Vagina (tissue), 2 donors: ENCODE measurements around the gene GOLGA5. TPM values are rescaled to one million over a fixed set of nuclear protein-coding genes. Genes with fewer than 3 reads are reported as not detected.

ENCODE experiments used
- DNase-seq, 2 donors: peaks; one replicate each; pipeline ENCODE4 v3.0.0-alpha.2; 2017; ENCODE audit errors: extremely low spot score in 2 of 2
- H3K27ac ChIP-seq: fragments of 200-600 bp; sonication (generic); one replicate; pipeline ENCODE4 v1.5.1; 2019
- H3K27me3 ChIP-seq: fragments of 200-600 bp; sonication (generic); one replicate; pipeline ENCODE4 v1.5.1; 2019
- H3K36me3 ChIP-seq, 2 donors: fragments of 200-600 bp; sonication (generic); one replicate each; pipeline ENCODE4 v1.5.1; 2017 to 2019
- H3K4me1 ChIP-seq: fragments of 200-600 bp; sonication (generic); one replicate; pipeline ENCODE4 v1.5.1; 2019
- H3K4me3 ChIP-seq, 2 donors: fragments of 200-600 bp; sonication (generic); 1 replicate in 1 of 2; 2 replicates in 1 of 2; pipeline ENCODE4 v1.5.1; 2016 to 2019
- H3K9me3 ChIP-seq: fragments of 200-600 bp; sonication (generic); one replicate; pipeline ENCODE4 v1.5.1; 2019
- CTCF ChIP-seq, 3 experiments: fragments of 450-650 bp in 2 of 3; fragments of 200-600 bp in 1 of 3; sonication (generic) in 1 of 3; IDR thresholded peaks; one replicate each; pipeline ENCODE4 v1.5.1; 2017 to 2019; ENCODE audit warnings: antibody characterized with exemption in 3 of 3, mild to moderate bottlenecking in 2 of 3, moderate library complexity in 2 of 3
- POLR2A ChIP-seq, 2 donors: fragments of 450-650 bp; IDR thresholded peaks; one replicate each; pipeline ENCODE4 v1.6.1; 2017; ENCODE audit warnings: antibody characterized with exemption in 2 of 2, mild to moderate bottlenecking in 2 of 2, moderate library complexity in 2 of 2
- POLR2AphosphoS5 ChIP-seq, 2 donors: sonication (generic); formaldehyde crosslinking; IDR thresholded peaks; one replicate each; pipeline ENCODE4 v1.9.0; 2017; ENCODE audit warnings: antibody characterized with exemption in 2 of 2, mild to moderate bottlenecking in 2 of 2, low read depth in 1 of 2; ENCODE audit not compliant: insufficient read depth in 1 of 2
- intact Hi-C: fragments of 100-400 bp; cut with DNase I; formaldehyde crosslinking; loops from one replicate; pipeline ENCODE4 v1.15.1; 2023
- total RNA-seq: library from RNA; depleted of rRNA; stranded (reverse); fragments of >200 nt; gene quantifications from one replicate; pipeline ENCODE4 v1.2.3, GENCODE V29; 2016

The GOLGA5 gene
- total RNA-seq, 1 donor from 2014 or later, result 30.0 TPM

- intact Hi-C loops, result no loop called here
- no peak for TF ChIP-seq CTCF (IDR thresholded peaks at IDR 0.05)
- TF ChIP-seq POLR2AphosphoS5 (IDR thresholded peaks at IDR 0.05; ENCODE audit: insufficient read depth in 1 of 2, low read depth in 1 of 2), result no peak
- TF ChIP-seq POLR2A (IDR thresholded peaks at IDR 0.05), result no peak
- no peaks in the 10 kb centered on the region for H3K4me1 ChIP-seq
- no peaks in the 10 kb centered on the region for H3K9me3 ChIP-seq
- no peak for DNase-seq
- H3K4me3 ChIP-seq, result no peak overlapping the region
- H3K27ac ChIP-seq, result no peak overlapping the region
- peaks cover 0 to 82% of the 10 kb centered on the region in 2 donors for H3K36me3 ChIP-seq
- H3K27me3 ChIP-seq, result no peaks in the 10 kb centered on the region
Observed at GRCh38 chr14:92832137-92832700, 38.1 kb downstream of the GOLGA5 start.

GRCh38 chr14:92841930-92842329 is 47.8 kb downstream of the GOLGA5 start:
- no peak overlapping the region for H3K4me3 ChIP-seq
- H3K27me3 ChIP-seq, result no peaks in the 10 kb centered on the region
- intact Hi-C loops, result no loop called here
- no peak for DNase-seq
- TF ChIP-seq POLR2AphosphoS5 (IDR thresholded peaks at IDR 0.05; ENCODE audit: insufficient read depth in 1 of 2, low read depth in 1 of 2), result no peak
- no peak overlapping the region for H3K27ac ChIP-seq
- no peaks in the 10 kb centered on the region for H3K9me3 ChIP-seq
- peaks cover 0 to 41% of the 10 kb centered on the region in 2 donors for H3K36me3 ChIP-seq
- H3K4me1 ChIP-seq, result no peaks in the 10 kb centered on the region

- Histone ChIP-seq H3K27me3 (no peaks in the 10 kb centered on the region), H3K27ac (no peak overlapping the region), H3K4me3 (no peak overlapping the region), H3K36me3 (peaks cover 0 to 22% of the 10 kb centered on the region in 2 donors), H3K9me3 (no peaks in the 10 kb centered on the region), H3K4me1 (no peaks in the 10 kb centered on the region)
- no peak for DNase-seq
- intact Hi-C loops, result no loop called here
- no peak for TF ChIP-seq POLR2A (IDR thresholded peaks at IDR 0.05)
- TF ChIP-seq CTCF (IDR thresholded peaks at IDR 0.05), result no peak
- TF ChIP-seq POLR2AphosphoS5 (IDR thresholded peaks at IDR 0.05; ENCODE audit: insufficient read depth in 1 of 2, low read depth in 1 of 2), result no peak
Observed at GRCh38 chr14:92844204-92844603, 50.1 kb downstream of the GOLGA5 start.

- TF ChIP-seq POLR2A (IDR thresholded peaks at IDR 0.05) (no peak), POLR2AphosphoS5 (IDR thresholded peaks at IDR 0.05; ENCODE audit: insufficient read depth in 1 of 2, low read depth in 1 of 2) (no peak), CTCF (IDR thresholded peaks at IDR 0.05) (no peak)
- H3K4me3 ChIP-seq, result no peak overlapping the region
- H3K36me3 ChIP-seq, result peaks cover 0 to under 1% of the 10 kb centered on the region in 2 donors
- no peak overlapping the region for H3K27ac ChIP-seq
- H3K4me1 ChIP-seq, result no peaks in the 10 kb centered on the region
- intact Hi-C loops, result no loop called here
- H3K27me3 ChIP-seq, result no peaks in the 10 kb centered on the region
- H3K9me3 ChIP-seq, result no peaks in the 10 kb centered on the region
- DNase-seq, result no peak
Observed at GRCh38 chr14:92846162-92846897, 52.2 kb downstream of the GOLGA5 start.

GRCh38 chr14:92847278-92847677 is 53.2 kb downstream of the GOLGA5 start:
- no peaks in the 10 kb centered on the region for H3K9me3 ChIP-seq
- no peak for TF ChIP-seq POLR2AphosphoS5 (IDR thresholded peaks at IDR 0.05; ENCODE audit: insufficient read depth in 1 of 2, low read depth in 1 of 2)
- no peak for TF ChIP-seq POLR2A (IDR thresholded peaks at IDR 0.05)
- TF ChIP-seq CTCF (IDR thresholded peaks at IDR 0.05), result no peak
- H3K4me1 ChIP-seq, result no peaks in the 10 kb centered on the region
- no peak overlapping the region for H3K4me3 ChIP-seq
- no peak for DNase-seq
- H3K36me3 ChIP-seq, result no peaks in the 10 kb centered on the region
- no peak overlapping the region for H3K27ac ChIP-seq
- intact Hi-C loops, result no loop called here
- no peaks in the 10 kb centered on the region for H3K27me3 ChIP-seq
